DMS53 treated with DMSO at 0.1 percent for 48 hours (cell line): ENCODE measurements around the gene FAM53B.
"Not testable (repeated sequence)": the region's sequence is repeated elsewhere in the genome, so short reads cannot be mapped to it uniquely, and the experiment has no call there.

Experiments used
- DNase-seq: peaks from one replicate; lab custom pipeline; 2025; ENCODE audit not compliant: unreplicated experiment; lab: John Stamatoyannopoulos, UW

The FAM53B gene, protein sequence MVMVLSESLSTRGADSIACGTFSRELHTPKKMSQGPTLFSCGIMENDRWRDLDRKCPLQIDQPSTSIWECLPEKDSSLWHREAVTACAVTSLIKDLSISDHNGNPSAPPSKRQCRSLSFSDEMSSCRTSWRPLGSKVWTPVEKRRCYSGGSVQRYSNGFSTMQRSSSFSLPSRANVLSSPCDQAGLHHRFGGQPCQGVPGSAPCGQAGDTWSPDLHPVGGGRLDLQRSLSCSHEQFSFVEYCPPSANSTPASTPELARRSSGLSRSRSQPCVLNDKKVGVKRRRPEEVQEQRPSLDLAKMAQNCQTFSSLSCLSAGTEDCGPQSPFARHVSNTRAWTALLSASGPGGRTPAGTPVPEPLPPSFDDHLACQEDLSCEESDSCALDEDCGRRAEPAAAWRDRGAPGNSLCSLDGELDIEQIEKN

DNA sequence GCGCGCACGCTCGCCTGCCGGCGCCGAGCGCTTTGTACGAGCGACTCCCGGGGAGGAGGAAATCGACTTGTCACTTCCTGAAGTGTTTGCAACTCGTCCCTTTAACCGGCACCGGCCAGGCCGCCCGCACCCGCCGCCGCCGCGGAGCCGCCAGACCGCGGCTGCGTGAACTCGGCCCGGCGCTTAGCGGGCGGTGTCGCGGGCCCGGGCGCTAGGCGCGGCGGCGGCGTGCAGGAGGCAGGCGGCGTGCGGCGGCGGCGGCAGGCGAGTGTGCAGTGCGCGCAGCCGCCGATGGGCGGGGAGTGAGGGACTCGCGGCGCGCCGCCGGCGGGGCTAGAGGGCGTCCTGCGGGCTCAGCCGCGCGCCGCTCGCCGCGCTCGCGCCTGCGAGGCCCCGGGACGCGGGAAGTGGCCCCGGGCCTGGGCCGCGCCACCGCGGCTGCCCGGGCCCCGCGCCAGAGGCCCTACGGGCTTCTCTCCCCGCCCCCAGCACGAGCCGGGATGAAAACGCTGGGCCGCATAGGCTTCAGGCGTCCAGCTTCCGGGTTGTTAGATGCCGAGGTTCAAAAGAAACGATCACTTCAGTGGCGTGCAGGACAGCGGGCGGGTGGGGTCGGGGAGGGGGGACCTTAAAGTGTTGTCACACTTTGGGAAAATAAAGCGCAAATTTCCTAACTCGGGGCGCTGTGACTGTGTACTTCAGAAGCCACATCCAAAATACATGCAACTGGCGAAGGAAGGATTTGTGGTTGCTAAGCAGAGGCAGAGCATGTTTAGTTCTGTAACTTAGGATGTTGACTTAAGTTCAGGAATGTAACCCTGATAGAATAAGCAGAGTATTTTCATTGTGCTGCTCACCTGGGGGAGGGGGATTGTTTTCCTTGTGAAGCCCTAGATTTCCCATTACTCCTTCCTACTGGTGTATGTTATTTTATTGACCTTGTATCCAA is at the start of gene FAM53B:
Gene FAM53B (minus strand): TSS at position 277 of the 949 bp plus-strand sequence. CDS start 37,665 bp downstream, outside the sequence.
- peak; percentile 72 for DNase-seq

DNA sequence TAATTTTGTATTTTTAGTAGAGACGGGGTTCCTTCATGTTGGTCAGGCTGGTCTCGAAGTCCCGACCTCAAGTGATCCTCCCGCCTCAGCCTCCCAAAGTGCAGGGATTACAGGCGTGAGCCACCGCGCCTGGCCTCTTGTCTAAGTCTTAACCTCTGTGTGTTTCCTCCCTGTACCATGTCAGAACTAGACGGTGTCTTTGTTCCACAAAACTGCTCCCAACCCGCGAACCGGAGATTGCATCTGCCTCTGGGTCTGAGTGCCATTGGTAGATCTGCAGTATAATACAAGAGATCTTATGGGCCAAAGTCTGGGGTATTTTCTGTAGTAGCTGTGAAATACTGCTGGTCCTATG is 48.8 kb upstream of the FAM53B start:
- DNase-seq = no peak

DNA sequence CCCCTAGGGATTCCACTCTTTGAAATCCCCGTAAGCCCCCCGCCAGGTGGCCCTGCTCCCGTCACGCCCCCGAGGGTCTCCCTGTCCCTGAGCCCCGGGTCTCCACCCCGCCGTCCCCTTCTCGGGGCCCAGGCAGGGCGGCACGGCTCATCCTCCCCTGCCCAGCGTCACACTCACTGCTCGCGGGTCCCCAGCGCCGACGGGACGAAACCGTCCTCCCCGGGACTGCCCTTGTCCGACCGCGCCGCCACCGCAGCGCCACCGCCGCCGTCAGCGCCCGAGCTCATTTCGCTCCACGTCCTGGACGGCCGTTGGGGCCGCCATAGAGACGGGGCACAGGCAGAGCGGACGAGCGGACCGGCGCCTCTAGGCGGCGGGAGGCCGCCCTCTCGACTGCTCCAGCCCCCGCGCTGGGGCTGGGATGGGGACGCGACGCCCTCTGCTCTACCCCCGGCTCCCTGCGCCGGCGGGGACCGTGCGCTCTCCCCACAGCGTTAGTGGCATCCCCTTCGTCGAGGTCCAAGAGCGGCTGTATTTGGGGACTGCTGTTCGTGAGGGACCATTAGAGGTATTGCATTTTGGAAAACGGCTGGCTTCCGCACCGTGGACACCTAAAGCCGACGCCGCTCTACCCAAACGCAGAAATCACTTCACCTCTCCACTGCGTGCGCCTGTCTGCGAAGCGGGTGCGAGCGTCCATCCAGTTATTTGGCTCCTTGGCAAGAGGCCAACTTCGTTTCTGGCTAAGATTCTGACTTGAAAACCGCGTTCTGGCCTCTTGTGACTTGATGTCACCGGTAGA is 47.6 kb upstream of the FAM53B start, which contains the start of gene EEF1AKMT2:
Gene EEF1AKMT2 (minus strand): TSS at position 341 of the 802 bp plus-strand sequence. CDS start 54 bp downstream, at position 287.
- peak; percentile 77 for DNase-seq

DNA sequence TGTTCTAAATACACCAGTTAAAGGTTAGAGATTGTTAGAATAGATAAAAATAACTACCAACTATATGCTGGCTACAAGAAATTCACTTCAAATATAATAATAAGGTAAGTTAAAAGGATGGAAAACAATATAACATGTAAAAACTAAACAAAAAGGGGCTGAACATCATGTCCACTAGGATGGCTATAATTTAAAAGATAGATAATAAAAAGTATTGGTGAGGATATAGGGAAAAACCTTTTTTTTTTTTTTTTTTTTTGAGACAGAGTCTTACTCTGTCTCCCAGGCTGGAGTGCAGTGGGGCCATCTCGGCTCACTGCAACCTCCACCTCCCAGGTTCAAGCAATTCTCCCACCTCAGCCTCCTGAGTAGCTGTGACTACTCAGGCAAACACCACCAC is 38.7 kb upstream of the FAM53B start:
- not testable (repeated sequence) for DNase-seq

DNA sequence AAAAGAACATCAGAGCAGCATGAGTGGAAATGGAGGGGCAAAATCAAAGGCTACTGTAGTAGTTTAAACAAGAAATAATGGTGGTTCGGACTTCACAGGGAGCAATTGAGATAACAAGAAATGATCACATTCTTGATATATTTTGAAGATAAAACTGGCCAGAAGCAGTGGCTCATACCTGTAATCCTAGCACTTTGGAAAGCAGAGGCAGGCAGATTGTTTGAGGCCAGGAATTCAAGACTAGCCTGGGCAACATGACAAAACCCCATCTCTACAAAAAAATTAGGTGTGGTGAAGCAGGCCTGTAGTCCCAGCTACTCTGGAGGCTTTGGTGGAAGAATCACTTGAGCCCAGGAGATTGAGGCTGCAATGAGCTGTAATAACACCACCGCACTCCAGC is 24.6 kb upstream of the FAM53B start:
- no peak for DNase-seq

DNA sequence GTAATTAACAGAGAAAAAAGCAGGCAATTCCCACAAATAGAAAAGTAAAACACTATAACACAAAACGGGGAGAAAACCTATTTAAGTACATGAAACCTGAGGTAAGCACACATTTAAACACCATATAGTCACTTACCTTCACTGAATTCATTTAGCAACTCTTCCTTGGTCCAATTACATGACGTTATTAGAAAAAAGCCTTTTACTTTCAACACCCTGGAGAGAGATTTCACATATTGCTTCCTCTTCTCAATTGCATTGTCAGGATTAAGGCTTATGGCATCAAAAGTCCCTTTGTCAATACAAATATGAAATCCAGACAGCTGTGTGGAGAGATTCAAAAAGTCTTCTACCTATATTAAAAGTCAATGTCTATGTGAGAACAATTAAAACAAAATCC is 21.1 kb upstream of the FAM53B start:
- no peak for DNase-seq

DNA sequence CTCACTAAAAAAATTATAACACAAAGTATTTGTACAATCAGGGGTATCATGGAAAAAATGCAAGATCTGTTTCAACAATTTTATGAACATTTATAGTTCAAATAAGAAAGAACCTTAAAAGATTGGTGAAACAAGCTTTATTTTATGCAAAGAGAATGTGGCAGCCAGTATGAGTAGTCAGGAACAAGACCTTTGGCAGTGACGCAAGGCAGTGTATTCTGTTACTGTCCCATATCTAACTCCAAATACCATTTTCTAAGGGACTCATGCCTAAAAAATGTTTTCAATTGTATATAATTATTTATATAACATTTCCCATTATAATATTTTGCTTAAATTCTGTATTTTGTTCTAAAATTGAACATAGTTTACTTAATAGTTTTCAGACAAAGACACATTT is 19.1 kb upstream of the FAM53B start:
- DNase-seq = no peak

DNA sequence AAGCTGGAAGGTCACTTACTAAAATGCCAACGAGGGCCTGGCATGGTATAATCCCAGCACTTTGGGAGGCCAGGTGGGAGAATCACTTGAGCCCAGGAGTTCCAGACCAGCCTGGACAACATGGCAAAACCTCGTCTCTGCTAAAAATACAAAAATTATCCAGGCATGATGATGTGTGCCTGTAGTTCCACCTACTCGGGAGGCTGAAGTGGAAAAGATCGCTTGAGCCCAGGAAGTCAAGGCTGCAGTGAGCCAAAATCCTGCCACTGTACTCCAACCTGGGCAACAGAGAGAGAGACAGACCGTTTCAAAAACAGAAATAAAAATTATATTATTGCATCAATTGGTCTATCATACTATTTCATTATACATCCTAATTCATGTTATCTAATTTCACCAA is 18.1 kb upstream of the FAM53B start:
- no peak for DNase-seq

DNA sequence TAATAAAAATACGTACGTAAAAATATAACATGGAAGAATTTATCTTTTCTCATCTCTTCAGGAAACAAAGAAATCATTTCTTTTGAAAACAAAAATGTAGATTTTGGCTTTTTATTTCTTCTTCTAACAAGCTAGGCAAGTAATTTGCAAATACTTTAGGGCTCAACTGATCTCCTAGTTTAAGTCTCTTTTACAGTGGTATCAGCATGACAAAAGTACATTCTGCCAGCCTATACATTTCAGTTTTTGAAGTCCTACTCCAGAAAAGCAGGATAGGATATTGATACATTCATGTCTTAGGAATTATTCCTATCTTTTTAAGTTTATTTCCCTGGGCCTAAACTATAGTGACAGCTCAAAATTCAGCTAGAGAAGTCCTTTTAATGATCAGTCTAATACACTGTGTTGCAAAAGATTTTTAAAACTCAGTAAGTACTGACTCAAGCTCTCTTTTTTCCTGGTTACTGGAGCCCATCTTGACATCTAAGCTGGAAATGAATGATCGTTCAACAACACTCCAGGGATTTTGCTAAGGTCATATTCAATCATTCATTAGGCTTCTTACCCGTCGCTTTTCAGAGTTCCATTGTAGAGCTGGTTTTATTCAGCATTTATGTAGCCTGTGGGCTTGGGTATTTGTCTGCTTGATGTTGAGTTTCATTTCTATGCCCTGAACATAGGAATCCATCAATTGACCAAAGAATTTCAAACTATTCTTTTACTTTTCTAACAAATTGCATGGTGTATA is 12.2 kb upstream of the FAM53B start:
- DNase-seq = no peak

DNA sequence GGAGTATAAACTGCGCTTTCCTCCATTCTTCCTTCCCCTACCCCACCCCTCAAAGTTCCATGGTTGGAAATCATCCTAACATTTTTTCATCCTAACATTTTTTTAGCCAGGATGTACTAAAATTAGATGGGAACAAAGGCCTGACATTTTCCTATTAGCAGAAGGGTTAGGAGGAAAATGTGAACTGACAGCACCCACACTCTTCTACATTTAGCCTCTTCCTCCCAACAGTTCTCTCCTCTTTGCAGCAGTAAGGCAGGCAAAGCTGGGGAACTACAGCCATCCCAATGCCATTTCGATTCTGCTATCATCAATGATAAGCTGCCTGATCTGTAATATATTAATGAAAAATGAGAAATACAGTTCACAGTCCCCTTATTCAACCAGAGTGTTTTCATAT is 11.4 kb upstream of the FAM53B start:
- no peak for DNase-seq

DNA sequence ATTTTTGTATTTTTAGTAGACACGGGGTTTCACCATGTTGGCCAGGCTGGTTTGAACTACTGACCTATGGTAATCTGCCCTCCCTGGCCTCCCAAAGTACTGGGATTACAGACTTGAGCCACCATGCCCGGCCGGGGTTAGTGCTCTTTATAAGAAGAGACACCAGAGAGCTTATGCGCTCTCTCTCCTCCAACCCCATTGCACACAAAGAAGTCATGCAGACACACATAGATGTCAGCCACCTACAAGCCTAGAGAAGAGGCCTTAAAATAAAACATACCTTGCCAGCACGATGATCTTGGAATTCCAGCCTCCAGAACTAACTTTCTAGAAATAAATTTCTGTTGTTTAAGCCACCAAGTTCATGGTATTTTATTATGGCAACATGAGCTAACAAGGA is 10.0 kb upstream of the FAM53B start:
- DNase-seq = no peak

DNA sequence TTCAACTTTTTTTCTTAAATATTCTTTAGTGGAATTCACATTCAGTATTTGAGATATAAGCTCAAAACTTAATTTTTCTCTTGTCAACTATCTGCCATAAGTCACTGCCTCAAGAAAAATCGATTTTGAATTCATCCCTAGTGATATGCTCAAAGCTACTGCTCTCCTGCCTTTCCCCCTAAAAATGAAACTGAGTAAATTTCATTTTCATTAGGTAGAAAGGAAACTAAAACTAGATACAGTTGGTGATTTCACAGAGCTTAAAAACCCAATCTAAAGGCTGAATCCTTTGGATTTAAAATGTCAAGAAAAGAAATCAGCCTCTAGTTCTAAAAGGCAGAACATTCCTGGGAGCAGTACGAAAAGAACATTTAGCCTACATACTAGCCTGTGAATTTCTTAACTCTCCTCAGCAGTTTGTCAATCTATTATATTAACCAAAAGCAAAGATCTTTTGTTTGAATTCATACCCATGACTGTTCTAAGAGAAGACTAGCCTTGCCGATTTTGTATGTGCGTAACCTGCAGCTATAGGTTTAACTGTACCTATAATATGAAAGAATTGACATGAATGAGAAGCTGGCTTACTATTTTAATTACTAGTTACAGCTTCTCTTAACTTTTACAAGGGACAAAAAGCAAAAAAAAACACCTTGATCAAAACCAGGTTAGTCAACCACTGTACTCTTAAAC is 4.9 kb upstream of the FAM53B start:
- DNase-seq = no peak

DNA sequence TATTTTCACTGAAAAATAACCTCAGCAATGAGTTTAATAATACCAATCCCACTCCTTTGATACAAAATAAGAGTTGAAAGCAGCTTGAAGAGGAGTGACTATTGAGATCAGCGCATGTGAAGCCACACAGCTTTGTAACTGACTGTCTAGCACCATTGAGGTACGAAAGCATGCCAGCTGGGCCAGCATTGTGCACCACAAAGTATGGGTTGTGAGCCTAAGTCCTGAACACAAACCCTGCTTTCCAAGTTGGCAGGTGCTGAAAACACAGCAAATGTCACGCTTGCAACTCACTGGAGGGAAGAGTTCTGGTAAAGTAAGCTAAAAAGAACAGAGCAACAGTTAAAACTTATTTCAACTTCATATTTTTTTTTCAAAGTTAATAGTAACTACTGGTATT is 4.0 kb upstream of the FAM53B start:
- no peak for DNase-seq

DNA sequence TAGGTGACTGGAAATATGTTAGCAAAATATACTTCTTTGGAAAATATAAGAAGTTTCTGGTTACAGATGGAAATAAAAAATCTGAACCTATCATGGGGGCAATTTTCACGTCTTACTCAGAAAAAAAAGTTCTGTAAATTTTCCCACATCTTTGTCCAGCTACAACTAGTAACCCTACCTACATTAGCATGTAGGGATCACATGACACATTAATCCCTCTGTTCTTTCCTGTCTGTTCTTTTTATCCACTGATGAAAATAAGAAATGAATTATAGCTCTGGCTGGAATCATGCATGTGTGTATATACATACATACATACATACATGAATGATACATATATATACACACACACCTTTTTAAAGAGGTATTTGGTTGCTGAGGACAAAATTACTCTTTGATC is 3.6 kb upstream of the FAM53B start:
- DNase-seq = no peak

DNA sequence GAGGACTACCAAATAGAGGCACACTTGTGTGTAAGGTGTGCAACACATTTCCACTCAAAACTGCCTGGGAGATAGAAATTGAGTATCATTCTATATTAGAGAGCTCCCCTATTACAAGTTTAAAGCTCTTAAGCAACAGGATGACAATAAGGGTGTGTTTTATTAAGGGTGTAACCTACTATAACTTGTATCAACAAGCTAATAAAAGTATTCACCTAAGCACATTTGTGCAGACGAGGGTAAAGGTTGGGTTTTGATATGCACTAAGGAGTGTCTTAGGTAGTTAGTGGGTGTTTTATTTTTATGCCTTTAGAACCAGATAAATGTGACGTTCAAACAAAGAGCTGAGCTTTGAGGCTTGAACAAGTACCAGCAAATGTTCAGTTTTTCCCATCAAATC is 2.8 kb upstream of the FAM53B start:
- DNase-seq = no peak

DNA sequence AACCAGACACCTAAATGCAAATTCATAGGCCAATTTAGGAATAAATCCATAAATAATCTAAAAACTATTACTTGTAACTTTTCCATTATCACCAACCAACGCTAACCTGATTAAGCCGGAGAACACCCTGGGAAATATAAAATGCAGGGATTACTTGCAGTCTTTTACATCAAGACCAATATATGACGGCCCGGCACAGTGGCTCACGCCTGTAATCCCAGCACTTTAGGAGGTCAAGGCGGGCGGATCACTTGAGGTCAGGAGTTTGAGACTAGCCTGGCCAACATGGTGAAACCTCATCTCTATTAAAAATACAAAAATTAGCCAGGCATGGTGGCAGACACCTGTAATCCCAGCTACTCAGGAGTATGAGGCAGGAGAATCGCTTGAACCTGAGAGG is 2.3 kb upstream of the FAM53B start:
- not testable (repeated sequence) for DNase-seq

DNA sequence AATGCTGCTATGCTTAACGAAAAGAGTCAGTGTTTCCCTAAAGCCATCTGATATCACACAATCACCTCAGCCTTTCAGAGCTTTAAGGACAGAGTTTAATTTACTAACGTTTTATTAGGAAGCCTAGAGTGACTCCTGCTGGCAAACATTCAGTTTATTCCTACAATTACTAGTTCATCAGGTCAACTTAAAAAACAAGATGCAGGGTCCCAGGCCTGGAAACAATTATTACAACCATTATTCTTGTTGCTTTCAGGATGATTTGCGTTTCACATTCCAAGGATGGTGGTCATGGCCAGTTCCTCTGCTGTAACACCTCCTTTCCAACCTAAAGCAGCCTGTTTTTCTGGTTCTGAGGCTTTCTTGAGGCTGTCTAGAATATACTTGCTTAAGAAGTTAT is 1.5 kb upstream of the FAM53B start:
- DNase-seq = peak; percentile 40

DNA sequence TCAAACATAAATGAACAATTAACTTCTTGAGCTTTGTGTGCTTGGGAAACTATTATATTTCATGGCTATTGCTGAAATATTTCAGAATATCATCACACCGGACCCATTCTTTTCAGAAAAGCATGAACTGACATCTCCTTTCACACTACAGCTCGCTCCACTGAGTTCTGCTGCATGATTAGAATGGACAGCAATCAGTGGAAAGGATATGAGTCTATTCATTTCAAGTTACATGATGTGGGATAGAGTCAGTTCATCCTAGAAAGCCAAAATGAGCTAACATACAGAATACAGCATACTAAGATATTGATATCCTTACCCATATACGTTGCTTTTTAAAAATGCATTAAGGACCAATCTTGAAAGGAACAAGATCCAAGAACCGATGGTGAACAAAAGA is 1.1 kb upstream of the FAM53B start:
- DNase-seq = no peak

DNA sequence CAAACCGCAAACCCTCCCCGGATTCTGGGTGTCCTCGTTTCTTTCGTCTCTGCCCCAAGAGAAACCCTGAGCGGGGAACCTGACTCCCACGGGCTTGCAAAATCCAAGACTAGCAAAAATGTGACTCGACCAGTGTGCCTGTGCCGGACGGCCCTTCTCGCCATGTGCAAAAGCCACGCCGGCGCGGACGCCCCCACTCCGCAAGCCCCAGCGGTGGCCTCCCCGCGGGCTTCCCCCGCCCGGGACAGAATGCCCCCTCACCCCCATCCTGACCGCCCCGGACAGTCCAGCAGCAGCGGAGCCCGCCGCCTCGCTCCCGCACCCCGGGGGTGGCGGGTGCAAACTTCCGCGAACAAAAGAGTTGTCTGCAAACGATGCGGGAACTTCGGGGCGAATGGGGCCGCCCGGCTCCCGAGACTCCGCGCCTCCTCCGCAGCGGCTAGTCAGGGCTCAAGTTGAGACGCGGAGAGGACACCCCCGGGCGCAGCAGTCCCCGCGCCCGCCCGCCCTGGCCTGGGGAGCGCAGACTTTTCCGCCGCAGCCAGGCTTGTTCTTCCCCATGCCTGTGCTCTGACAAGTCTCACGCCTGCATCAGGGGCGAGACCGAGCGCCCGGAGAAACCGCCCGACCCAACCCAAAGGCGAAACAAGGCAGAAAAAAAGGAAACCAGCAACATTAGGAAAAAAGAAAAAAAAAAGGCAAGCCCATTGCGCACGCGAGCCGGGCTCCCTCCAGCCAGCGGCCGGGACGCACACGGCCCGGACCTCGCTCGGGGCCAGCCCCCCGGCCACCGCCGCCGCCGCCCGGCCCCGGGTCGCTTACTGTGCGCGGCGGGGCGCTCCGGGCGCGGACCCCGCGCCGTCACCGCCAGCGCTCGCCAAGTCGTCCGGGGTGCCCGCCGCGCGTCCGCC is 732 bp downstream of the FAM53B start:
- DNase-seq = peak; percentile 21
